HG03571 (cell line): Measurements from ENCODE around the gene LUM.
"Not testable (repeated sequence)": the region's sequence is repeated elsewhere in the genome, so short reads cannot be mapped to it uniquely, and the experiment has no call there.

ENCODE experiments used
- ATAC-seq: cut with Tn5 transposase; IDR thresholded peaks from one replicate; pipeline ENCODE4 v1.9.1; 2021; ENCODE audit not compliant: unreplicated experiment

Gene LUM

GRCh38 chr12:91109581-91110310 is 1.5 kb downstream of the LUM start:
- ATAC-seq = no peak

- ATAC-seq = peak; percentile 84
Measured at GRCh38 chr12:91109148-91109564, 2.1 kb downstream of the LUM start.

GRCh38 chr12:91108196-91108755 is 3.0 kb downstream of the LUM start:
- no peak for ATAC-seq

- ATAC-seq = no peak
Measured at GRCh38 chr12:91106283-91106682, 5.0 kb downstream of the LUM start.

GRCh38 chr12:91105807-91106206 is 5.5 kb downstream of the LUM start:
- no peak for ATAC-seq

- ATAC-seq = no peak
Measured at GRCh38 chr12:91104812-91105466, 6.4 kb downstream of the LUM start.

- ATAC-seq = no peak
Measured at GRCh38 chr12:91103624-91104023, 7.7 kb downstream of the LUM start.

- no peak for ATAC-seq
Measured at GRCh38 chr12:91103101-91103500, 8.2 kb downstream of the LUM start.

GRCh38 chr12:91100906-91101305 is 10.4 kb downstream of the LUM start:
- ATAC-seq = no peak

GRCh38 chr12:91099836-91100235 is 11.5 kb downstream of the LUM start:
- ATAC-seq = no peak

- ATAC-seq = no peak
Measured at GRCh38 chr12:91099341-91099740, 12.0 kb downstream of the LUM start.

GRCh38 chr12:91098941-91099340 is 12.4 kb downstream of the LUM start:
- ATAC-seq = no peak

GRCh38 chr12:91098461-91098860 is 12.8 kb downstream of the LUM start:
- ATAC-seq = no peak

GRCh38 chr12:91094957-91095356 is 16.3 kb downstream of the LUM start:
- no peak for ATAC-seq

GRCh38 chr12:91094032-91094662 is 17.1 kb downstream of the LUM start:
- no peak for ATAC-seq

GRCh38 chr12:91093341-91093740 is 18.0 kb downstream of the LUM start:
- no peak for ATAC-seq

GRCh38 chr12:91091916-91092715 is 19.2 kb downstream of the LUM start:
- ATAC-seq = no peak

GRCh38 chr12:91089953-91090352 is 21.3 kb downstream of the LUM start:
- ATAC-seq = not testable (repeated sequence)

- ATAC-seq = no peak
Measured at GRCh38 chr12:91080041-91080440, 31.3 kb downstream of the LUM start.

GRCh38 chr12:91078501-91078900 is 32.8 kb downstream of the LUM start:
- ATAC-seq = no peak
